GM21515 (cell line): Measurements from ENCODE around the gene KIAA1614.

Experiments used
- ATAC-seq: cut with Tn5 transposase; IDR thresholded peaks from one replicate; pipeline ENCODE4 v1.9.1; 2021; ENCODE audit not compliant: unreplicated experiment

Gene KIAA1614

DNA sequence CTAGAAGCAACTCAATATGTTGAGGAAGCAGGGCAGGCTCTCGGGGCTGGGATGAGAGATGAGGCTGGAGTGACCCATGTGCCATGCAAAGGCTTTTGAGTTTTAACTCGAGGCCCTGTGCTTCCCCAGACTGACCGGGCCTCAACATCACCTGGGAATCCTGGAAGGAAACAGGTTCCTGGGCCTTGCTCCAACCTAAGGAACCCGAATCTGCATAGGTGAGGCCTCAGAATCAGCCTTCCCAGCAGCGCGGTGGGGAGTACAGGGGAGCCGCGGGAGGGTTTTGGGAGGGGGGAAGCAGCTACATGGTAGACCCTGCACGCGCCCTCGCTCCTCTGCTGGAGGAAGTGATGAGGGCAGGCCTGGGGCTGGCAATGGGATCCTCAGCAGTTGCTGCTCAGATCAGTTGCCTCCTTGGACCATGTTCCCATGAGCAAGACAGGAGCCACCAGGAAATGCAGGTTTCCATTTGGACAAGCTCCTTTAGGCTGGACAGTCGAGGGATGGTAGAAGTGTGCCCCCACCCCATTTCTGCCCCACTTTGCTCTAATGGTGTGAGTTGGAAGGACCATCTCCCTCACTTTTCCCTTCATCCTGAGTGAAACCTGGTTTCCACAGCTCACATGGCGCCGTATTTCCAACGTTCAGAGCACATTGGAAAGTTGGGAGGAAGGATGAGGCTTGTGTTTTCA is 4.5 kb upstream of the KIAA1614 start:
- no peak for ATAC-seq

DNA sequence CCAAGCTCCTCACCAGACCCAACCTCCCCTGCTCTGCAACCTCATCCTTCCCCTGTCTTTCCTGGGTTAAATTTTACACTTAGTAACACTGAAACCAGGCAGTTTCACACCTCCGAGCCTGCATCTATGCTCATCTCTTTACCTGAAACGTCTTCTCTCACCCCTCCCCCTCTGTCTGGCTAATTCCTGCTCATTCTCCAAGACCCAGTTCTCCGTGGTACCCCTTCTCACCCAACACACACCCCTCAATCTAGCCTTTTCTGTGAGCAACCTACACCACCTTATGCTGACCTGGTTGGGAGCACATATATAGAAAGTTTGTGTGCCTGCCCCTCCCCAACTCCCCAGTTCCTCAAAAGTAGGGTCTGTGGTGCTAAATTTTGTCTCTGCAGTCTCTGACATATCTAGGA is 3.7 kb upstream of the KIAA1614 start:
- ATAC-seq, result peak; percentile 41

GRCh38 chr1:180909462-180909976 is 3.2 kb upstream of the KIAA1614 start:
- ATAC-seq, result peak; percentile 38

- ATAC-seq, result no peak
These were observed 981 bp upstream of the KIAA1614 start for GRCh38 chr1:180911640-180912191.

DNA sequence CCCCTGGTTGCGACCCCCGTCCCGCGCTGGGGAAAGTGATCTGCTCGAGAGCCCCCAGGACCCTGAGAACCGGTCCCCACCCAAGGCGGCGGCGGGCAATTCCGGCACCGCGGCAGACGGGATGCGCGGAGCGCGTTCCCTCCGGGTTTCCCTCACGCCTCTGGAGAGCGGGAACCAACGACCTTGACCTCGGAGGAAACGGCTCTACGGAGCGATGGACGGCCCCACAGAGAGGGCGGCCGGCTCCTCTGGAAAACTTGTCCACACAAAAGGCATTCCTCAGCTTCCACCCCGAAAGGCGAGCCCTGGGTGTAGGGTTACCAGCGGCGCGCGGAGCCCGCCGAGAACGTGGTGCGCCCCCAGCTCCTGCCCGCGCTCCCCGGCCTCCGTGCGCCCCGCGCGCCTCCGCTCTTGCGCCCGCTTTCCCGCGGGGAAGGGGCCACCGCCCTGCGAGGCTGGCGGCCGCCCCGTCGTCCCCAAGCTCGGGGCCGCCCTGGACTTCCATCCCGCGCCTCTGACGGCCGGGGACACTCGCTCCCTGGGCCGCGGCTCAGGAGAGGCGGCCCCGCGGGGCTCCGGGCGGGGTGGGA is 391 bp upstream of the KIAA1614 start:
- ATAC-seq, result no peak

DNA sequence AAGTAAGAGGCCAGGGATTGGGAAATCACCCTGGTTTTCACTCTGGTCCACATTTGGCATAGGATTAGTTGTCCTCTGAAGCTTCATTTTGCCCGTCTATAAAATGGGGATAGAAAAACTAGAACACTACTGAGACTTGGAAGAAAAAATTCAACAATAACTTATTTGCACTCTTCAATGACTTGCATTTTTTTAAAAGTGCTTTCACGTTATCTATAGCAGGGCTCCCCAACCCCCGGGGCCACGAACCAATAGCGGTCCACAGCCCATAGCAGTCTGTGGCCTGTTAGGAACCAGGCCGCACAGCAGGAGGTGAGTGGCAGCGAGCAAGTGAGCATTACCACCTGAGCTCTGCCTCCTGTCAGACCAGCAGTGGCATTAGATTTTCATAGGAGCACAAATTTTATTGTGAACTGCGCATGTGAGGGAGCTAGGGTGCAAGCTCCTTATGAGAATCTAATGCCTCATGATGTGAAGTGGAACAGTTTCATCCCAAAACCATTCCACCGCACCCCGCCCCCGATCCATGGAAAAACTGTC is 2.8 kb downstream of the KIAA1614 start:
- no peak for ATAC-seq

DNA sequence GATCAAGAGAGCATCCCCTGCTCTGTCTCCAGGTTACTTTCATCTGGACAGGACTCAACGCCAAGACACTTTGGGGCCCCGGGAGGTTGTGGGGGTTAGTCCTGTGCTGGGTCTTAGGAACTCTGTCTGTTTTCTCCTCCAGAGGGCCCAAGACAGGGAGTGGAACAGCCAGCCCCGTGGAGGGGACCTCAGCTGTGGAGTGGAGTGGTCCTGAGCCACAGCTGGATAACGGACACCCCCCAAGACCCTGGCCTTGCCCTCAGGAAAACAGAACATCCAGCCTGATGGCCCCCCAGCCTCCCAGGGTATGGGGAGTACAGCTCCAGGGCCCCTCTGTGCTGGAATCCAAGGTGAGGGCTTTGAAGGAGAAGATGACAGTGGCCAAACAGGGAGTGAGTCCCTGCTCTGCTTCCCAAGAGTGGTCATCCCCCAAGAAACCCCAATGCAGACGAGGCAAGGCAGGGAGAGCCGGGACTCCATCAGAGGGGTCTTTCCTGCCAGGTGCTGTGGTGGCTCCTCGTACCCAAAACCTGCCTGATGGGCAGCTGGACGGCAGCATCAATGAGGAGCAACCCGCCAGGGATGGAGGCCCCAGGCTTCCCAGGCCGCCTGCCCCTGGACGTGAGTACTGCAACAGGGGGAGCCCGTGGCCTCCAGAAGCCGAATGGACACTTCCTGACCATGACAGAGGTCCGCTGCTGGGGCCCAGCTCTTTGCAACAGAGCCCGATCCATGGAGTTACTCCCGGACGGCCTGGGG is 3.5 kb downstream of the KIAA1614 start:
- no peak for ATAC-seq

- no peak for ATAC-seq
These were observed 4.1 kb downstream of the KIAA1614 start for GRCh38 chr1:180916771-180917170.

DNA sequence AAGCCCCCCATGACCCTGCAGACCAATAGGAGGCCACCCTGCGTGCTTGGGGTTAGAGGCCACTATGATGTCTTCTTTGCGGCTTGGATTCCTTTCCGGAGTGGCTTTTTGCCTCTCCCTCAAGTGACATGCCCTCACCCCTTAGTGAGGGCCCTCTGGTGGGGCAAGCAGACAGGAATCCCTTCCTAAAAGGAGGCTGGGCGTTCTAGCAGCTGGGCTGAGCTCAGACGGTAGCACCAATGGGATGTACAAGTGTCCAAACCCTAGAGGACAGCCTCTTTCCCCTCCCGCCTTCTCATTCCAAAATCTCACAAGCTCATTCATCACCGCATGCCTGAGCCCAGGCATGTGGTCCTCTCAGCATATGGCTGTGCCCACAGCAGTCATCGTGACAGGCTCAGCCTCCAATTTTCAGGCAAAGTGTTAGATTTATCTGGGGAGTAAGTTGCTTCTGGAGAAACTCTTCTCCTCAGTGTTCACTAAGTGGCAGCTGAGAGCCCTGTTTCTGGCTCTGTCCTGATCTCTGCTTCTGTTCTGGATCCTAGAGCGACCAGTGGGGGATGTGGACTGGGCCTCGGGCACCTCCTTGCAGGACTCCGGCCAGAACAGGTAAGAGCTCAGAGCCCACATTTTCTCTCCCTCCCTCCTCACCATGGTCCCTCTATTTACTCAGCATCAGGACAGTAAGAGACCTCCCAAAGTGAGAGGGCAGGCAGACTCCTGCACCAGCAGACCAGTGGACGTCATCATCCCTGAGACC is 4.8 kb downstream of the KIAA1614 start:
- ATAC-seq, result no peak

GRCh38 chr1:180918519-180918918 is 5.8 kb downstream of the KIAA1614 start:
- ATAC-seq, result peak; percentile 46

GRCh38 chr1:180919183-180919700 is 6.5 kb downstream of the KIAA1614 start:
- no peak for ATAC-seq

DNA sequence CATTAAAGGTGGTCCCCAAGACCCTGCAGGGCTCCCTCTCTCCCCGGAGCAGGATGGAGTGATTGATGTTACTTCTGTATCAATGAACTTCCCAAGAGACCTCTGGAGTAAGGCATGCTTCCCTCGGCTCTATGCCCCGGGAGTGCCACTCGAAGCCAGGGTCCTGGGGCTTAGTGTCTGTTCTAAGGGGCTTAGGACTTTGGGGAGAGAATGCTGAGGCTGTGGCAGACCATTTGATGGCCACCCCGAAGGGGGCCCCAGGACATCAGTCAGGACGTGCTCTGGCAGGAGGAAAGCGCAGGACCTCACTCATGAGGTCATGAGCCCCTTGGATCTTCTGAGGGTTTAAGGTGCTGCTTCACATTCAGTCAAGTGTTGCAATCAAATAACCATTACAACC is 7.5 kb downstream of the KIAA1614 start:
- no peak for ATAC-seq

DNA sequence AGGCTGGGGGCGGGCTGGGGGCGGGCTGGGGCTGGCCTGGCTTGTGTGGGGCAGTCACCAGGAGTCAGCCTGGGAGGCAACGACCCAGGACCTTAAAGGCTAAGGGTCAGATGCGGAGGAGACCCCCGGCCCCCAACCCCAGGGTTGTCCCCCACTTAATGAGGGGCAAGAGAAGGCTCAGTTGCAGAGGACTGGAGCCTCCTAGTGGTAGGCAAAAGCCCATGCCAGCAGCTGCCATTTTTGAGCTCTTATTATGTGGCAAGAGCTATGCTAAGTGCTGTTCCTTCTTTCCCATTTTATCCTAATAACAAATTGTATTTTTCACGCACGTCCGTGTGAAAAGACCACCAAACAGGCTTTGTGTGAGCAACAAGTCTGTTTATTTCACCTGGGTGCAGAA is 8.0 kb downstream of the KIAA1614 start:
- ATAC-seq, result no peak

DNA sequence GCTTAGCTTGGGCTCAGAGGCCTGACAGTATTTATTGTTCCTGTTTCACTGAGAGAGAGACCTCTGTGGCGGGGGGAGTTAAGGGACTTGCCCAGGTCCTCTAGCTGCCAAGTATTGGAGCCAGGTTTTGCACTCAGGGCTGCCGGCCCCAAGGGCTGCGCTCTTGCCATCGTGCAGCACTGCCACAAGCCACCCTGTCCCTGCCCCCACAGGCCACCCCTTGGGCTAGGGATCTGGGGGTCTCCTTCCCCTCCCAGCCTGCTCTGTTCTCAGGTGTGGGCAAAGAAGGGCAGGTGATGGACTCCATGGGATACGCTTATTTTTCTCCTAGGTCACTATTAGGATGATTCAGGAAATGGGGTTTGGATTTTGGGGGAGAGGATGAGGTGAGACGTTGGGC is 8.7 kb downstream of the KIAA1614 start:
- no peak for ATAC-seq

GRCh38 chr1:180921891-180922630 is 9.4 kb downstream of the KIAA1614 start:
- ATAC-seq, result no peak

DNA sequence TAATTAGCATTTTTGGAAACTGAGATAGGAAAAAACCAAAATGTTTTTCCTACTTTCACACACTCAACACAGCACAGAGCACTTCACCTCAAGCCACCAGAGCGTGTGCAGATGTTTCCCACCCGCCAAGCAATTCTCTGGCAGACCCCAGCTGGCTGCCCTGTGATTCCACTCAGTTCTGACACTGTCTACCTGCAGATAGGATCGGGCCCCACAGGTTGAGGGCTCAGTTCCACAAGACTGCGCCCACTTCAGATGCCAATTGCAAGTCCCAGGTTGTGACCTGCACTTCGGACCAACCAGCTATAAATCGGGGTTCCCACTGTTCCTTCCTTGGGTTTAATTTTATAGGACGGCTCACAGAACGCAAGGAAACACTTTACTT is 9.9 kb downstream of the KIAA1614 start:
- no peak for ATAC-seq

DNA sequence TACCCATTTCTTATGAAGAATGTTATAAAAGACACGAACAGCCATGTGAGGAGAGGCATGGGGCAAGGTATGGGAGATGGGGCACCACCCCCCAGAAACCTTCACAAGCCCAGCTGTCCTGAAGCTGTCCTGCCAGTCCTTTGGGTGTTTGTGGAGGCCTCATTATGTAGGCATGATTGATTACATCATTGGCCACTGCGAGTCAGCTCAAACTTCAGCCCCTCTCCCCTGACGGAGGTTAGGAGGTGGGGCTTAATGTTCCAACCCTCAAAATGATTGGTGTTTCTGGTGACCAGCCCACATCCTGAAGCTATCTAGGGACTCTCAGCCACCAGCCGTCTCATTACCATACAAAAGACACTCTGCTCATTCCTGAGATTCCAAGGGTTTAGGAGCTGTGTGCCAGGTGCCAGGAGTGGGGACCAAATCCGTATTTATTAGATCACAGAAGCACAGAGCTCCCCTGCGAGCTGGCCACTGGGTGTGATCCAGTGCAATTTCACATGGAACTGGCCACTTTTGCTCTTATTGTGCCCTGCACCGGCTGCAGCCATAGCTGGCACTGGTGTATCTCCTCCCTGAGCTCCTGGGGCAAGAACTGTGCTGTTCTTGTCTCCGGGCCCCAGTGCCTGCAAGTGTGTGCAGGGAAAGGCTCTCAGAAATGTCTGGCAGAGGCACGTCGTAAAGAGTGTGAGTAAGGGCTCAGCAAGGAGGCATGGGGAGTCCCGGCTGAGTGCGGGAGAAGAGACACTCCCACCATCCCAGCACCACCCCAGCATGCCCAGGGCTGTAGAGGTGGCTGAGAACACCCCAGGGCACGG is 10.5 kb downstream of the KIAA1614 start:
- no peak for ATAC-seq

- no peak for ATAC-seq
These were observed 11.2 kb downstream of the KIAA1614 start for GRCh38 chr1:180923887-180924286.

- no peak for ATAC-seq
These were observed 12.2 kb downstream of the KIAA1614 start for GRCh38 chr1:180924939-180925338.
